ENCODE measurements around the gene MTA3. TPM values are rescaled to one million over a fixed set of nuclear protein-coding genes. Genes with fewer than 3 reads are reported as not detected.
"Not testable (repeated sequence)": the region's sequence is repeated elsewhere in the genome, so short reads cannot be mapped to it uniquely, and the experiment has no call there.

The MTA3 gene
- total RNA-seq, 1 donor from 2014 or later: 19.7 TPM

DNA sequence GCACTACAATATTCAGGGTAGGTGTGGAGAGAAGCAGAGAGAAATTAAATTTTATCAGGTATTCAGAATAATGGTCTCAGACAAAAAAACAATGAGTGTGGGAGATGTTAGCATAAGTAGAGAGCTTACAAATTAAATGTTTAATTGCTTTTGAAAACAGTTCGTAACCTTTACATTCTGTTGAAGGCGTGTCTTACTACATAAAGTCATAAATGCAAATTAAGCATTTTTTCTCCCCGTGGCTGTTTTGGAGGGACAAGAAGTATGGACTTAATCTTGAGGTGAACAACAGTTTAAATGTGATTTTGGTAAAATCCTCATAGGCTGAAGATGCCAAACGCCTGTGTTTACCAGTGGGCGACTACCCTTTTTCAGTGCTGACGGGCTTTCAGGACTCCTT is 139.7 kb downstream of the MTA3 start:
- no peak for DNase-seq (ENCODE audit: missing footprints)
- intact Hi-C loops (cut with DNase I): no loop called here
- ATAC-seq: no peak

GRCh38 chr2:42711896-42712295 is 143.5 kb downstream of the MTA3 start:
- ATAC-seq: no peak
- intact Hi-C loops (cut with DNase I): no loop called here

GRCh38 chr2:42712934-42713333 is 144.5 kb downstream of the MTA3 start:
- DNase-seq (ENCODE audit: missing footprints) (no peak), ATAC-seq (no peak)
- intact Hi-C loops (cut with DNase I): no loop called here

More at GRCh38 chr2:42711896-42712295, 143.5 kb downstream of the MTA3 start:
- no peak for DNase-seq (ENCODE audit: missing footprints)

DNA sequence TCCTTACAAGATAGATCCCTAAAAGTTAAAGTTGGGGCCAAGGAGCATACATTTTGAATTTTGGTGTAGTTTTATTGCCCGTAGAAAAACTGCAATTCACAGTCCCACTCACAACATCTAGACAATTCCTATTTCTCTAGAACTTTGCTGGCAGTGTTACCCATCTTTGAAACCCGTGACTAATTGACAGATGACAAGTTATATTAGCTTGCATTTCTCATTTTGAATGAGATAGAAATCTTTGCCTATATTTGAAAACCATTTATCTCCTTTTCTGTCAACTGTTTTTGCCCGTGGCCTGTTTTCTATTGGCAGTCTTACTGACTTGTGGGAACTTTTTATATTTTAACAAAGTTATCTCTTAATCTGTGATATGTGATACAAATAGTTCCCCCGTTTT is 145.5 kb downstream of the MTA3 start:
- ATAC-seq: no peak

GRCh38 chr2:42714686-42715085 is 146.3 kb downstream of the MTA3 start:
- intact Hi-C loops (cut with DNase I): no loop called here
- ATAC-seq (no peak), DNase-seq (ENCODE audit: missing footprints) (no peak)

More for the DNA sequence above, 145.5 kb downstream of the MTA3 start:
- DNase-seq (ENCODE audit: missing footprints): no peak
- intact Hi-C loops (cut with DNase I): no loop called here

- ATAC-seq (no peak), DNase-seq (ENCODE audit: missing footprints) (no peak)
- intact Hi-C loops (cut with DNase I): no loop called here
These were observed 153.5 kb downstream of the MTA3 start for GRCh38 chr2:42721898-42722297.

DNA sequence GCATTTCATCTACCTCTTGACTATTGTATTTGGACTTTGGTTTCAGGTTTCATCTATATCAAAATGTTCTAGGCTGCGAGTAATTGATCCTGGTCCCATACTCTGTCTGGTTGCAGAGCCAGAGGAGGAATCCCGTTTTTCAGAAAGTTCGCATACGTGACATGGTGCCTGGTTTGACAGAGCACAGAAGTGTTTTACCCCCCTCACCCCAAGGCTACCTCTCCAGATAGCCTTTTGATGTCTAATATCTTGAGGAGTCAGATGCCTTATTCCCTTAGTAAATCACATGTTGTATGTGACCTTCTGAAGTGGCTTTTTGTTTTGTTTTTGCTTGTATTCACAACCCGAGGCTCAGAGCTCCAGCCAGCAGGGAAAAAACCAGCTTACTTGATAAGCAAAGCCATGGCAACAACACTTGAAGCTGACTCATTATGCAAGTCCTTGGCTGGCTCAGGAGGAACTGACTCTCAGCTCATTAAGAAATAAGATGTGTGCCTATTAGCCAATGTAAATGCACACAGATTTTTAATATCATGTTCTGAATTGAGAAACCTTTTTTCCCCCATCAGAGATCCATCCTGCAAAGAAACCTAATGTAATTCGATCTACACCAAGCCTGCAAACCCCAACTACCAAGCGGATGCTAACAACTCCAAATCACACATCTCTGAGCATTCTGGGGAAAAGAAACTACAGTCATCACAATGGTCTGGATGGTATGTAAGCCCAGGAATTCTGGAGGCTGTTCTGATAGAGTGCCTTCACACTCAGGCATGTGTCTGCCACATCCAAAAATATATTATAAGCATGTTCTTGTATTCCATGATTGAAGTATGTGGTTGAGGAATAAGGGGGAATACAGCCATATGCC is 154.1 kb downstream of the MTA3 start:
- no peak for DNase-seq (ENCODE audit: missing footprints)
- peak; percentile 90 for ATAC-seq
- intact Hi-C loops (cut with DNase I): no loop called here

GRCh38 chr2:42723465-42723864 is 155.0 kb downstream of the MTA3 start:
- DNase-seq (ENCODE audit: missing footprints): no peak
- intact Hi-C loops (cut with DNase I): no loop called here
- ATAC-seq: no peak

- no peak for ATAC-seq
- intact Hi-C loops (cut with DNase I): no loop called here
- DNase-seq (ENCODE audit: missing footprints): no peak
These were observed 156.5 kb downstream of the MTA3 start for GRCh38 chr2:42724886-42725285.

- intact Hi-C loops (cut with DNase I): no loop called here
- ATAC-seq: no peak
These were observed 157.2 kb downstream of the MTA3 start for GRCh38 chr2:42725657-42726056.

DNA sequence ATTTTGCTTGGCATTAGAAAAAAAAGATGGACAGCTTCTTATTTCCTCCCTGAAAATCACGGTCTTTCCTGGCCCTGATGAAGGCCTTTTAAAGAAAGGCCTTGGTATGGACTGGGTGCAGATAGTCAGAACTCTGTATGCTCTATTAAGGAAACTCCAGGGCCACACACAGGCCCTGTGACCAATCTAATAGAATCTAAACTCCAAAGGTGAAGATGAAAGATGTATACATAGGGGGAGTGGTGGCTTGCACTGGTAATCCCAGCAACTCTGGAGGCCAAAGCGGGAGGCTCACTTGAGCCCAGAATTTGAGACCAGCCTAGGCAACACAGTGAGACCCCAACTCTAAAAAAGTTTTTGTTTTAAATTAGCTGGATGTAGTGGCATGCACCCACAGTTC is 158.2 kb downstream of the MTA3 start:
- ATAC-seq: no peak
- no peak for DNase-seq (ENCODE audit: missing footprints)
- intact Hi-C loops (cut with DNase I): no loop called here

More at GRCh38 chr2:42725657-42726056, 157.2 kb downstream of the MTA3 start:
- no peak for DNase-seq (ENCODE audit: missing footprints)

DNA sequence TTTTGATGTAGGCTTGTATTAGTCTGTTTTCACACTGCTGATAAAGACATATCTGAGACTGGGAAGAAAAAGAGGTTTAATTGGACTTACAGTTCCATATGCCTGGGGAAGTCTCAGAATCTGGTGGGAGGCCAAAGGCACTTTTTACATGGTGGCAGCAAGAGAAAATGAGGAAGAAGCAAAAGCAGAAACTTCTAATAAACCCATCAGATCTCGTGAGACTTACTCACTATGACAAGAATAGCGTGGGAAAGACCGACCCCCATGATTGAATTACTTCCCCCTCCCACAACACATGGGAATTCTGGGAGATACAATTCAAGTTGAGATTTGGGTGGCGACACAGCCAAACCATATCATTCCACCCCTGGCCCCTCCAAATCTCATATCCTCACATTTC is 162.9 kb downstream of the MTA3 start:
- ATAC-seq; intact Hi-C loops (cut with DNase I); DNase-seq (ENCODE audit: missing footprints): not testable (repeated sequence)

DNA sequence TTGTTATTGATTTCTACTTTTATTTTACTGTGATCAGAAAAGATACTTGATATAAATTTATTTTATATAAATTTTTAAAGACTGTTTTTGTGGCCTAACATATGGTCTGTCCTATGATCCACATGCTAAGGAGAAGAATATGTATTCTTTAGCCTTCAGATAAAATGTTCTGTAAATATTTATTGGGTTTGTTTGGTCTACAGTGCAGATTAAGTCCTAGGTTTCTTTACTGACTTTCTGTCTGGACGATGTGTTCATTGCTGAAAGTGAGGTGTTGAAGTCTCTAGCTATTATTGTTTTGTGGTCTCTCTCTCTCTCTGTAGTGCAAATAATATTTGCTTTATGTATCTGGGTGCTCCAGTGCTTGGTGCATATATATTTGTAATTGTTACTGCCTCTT is 165.4 kb downstream of the MTA3 start:
- DNase-seq (ENCODE audit: missing footprints): no peak
- no peak for ATAC-seq
- intact Hi-C loops (cut with DNase I): no loop called here

GRCh38 chr2:42736598-42737322 is 168.3 kb downstream of the MTA3 start:
- DNase-seq (ENCODE audit: missing footprints): no peak
- ATAC-seq: no peak
- intact Hi-C loops (cut with DNase I): no loop called here

DNA sequence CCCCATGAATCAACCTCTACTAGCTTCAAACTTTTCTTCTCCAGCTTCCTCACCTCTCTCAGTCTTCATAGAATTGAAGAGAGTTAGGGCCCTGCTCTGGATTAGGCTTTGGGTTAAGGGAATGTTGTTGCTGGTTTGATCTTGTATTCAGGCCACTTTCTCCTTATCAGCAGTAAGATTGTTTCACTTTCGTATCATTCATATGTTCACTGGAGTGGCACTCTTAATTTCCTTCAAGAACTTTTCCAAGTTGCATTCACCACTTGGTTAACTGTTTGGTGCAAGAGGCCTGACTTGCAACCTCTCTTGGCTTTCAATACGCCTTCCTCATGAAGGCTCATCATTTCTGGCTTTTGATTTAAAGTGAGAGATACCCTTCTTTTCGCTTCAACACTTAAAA is 172.7 kb downstream of the MTA3 start:
- DNase-seq (ENCODE audit: missing footprints) (no peak), ATAC-seq (no peak)
- intact Hi-C loops (cut with DNase I): no loop called here

DNA sequence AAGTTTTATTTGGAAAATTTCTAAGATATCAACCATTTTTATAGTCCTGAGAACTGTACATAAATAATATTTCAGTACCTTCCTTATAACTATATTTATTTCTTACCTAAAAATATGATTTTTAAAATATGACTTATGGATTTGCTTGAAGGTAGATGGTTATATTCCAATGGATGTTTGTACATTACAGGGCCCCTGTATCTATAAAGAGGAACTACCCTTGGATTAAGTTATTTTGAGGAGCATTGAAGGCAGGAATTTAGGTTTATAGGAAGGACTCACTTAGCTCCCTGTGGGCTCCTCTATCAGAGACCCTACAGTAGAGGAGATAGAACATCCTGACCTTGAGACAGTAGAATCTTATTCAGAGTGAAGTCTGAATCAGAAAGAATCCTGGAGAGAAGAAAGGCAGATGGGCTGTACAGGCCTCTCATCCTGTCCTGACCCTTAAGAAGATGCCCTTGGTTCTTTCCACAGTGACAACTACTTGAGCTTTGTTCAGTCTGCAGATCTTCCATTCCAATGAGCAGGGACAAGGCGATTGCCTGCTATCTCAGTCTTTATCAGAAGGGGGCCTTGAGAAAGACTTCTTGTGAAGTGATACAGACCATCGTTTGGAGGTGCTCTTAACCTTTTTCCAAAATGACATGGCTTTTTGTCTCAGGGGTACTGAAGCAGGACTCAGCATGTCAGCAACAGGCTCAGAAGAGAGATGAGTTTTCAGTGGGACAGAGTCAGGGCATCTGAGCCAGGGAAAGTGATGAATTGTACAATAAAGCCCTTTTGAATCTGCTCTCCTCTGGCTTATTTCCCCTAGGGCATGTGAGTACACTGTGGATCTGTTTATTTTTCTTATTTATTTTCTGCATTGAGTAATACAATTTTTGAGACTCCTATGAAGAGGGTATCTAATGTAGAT is 174.6 kb downstream of the MTA3 start:
- DNase-seq (ENCODE audit: missing footprints) (no peak), ATAC-seq (no peak)
- intact Hi-C loops (cut with DNase I): no loop called here

- ATAC-seq: no peak
- no peak for DNase-seq (ENCODE audit: missing footprints)
- intact Hi-C loops (cut with DNase I): no loop called here
These were observed 175.2 kb downstream of the MTA3 start for GRCh38 chr2:42743659-42743990.

- no peak for DNase-seq (ENCODE audit: missing footprints)
- intact Hi-C loops (cut with DNase I): no loop called here
- ATAC-seq: no peak
These were observed 176.2 kb downstream of the MTA3 start for GRCh38 chr2:42744545-42745082.

GRCh38 chr2:42747422-42747821 is 179.0 kb downstream of the MTA3 start:
- ATAC-seq (no peak), DNase-seq (ENCODE audit: missing footprints) (no peak)
- intact Hi-C loops (cut with DNase I): no loop called here
